Smooth muscle cell (in vitro differentiated cells): ENCODE data around the gene ITPKB. TPM values are rescaled to one million over a fixed set of nuclear protein-coding genes. Genes with fewer than 3 reads are reported as not detected.
A peak's percentile ranks its signal among the peaks of the same experiment; 100 is the strongest.

Source experiments
- DNase-seq: peaks from one replicate; lab custom pipeline; 2025; ENCODE audit not compliant: unreplicated experiment; lab: John Stamatoyannopoulos, UW
- H2AFZ ChIP-seq: fragments of 200-600 bp; sonication (generic); 2 replicates; pipeline ENCODE4 v1.6.0; 2016; ENCODE audit warnings: antibody characterized with exemption, low read depth, mild to moderate bottlenecking
- H3F3A ChIP-seq: fragments of 200-600 bp; sonication (generic); 2 replicates; pipeline ENCODE4 v1.6.0; 2017; ENCODE audit warnings: antibody characterized with exemption, low read depth
- H3K27ac ChIP-seq: fragments of 200-600 bp; sonication (generic); 2 replicates; pipeline ENCODE4 v1.5.1; 2016; ENCODE audit warnings: low read depth, mild to moderate bottlenecking
- H3K27me3 ChIP-seq: fragments of 200-600 bp; sonication (generic); 2 replicates; pipeline ENCODE4 v1.6.1; 2016; ENCODE audit warnings: low read depth, mild to moderate bottlenecking
- H3K36me3 ChIP-seq: fragments of 200-600 bp; sonication (generic); 2 replicates; pipeline ENCODE4 v1.5.1; 2016; ENCODE audit warnings: low read depth
- H3K4me1 ChIP-seq: fragments of 200-600 bp; sonication (generic); 2 replicates; pipeline ENCODE4 v1.5.1; 2016; ENCODE audit warnings: low read depth
- H3K4me2 ChIP-seq: fragments of 200-600 bp; sonication (generic); 2 replicates; pipeline ENCODE4 v1.6.0; 2016; ENCODE audit warnings: mild to moderate bottlenecking
- H3K4me3 ChIP-seq: fragments of 200-600 bp; sonication (generic); 2 replicates; pipeline ENCODE4 v1.5.1; 2016; ENCODE audit warnings: mild to moderate bottlenecking
- H3K79me2 ChIP-seq: fragments of 200-600 bp; sonication (generic); 2 replicates; pipeline ENCODE4 v1.6.0; 2016; ENCODE audit warnings: low read depth, mild to moderate bottlenecking
- H3K9ac ChIP-seq: fragments of 200-600 bp; sonication (generic); 2 replicates; pipeline ENCODE4 v1.6.0; 2016; ENCODE audit warnings: low read depth
- H3K9me3 ChIP-seq: fragments of 200-600 bp; sonication (generic); replicated peaks from 2 replicates; pipeline ENCODE4 v1.5.1; 2016; ENCODE audit warnings: low read depth
- H4K20me1 ChIP-seq: fragments of 200-600 bp; sonication (generic); 2 replicates; pipeline ENCODE4 v1.6.0; 2016; ENCODE audit warnings: low read depth
- CTCF ChIP-seq: fragments of 200-600 bp; sonication (generic); IDR thresholded peaks from 2 replicates; pipeline ENCODE4 v1.5.1; 2017; ENCODE audit warnings: borderline replicate concordance, mild to moderate bottlenecking, antibody characterized with exemption; ENCODE audit not compliant: insufficient read depth, poor library complexity, severe bottlenecking
- WGBS: methylation state at CpG from one replicate; pipeline ENCODE4 v1.1.7; 2016; ENCODE audit warnings: low lambda C conversion rate; 5-methylcytosine and 5-hydroxymethylcytosine counted together
- polyA plus RNA-seq: library from polyadenylated mRNA; unstranded; fragments of >200 nt; fragmentation: Nextera tagmentation; extraction: Ambion mirVana; gene quantifications from 2 replicates; pipeline ENCODE4 v1.2.1, GENCODE V29; 2016
- total RNA-seq: library from RNA; depleted of rRNA; stranded (reverse); fragments of >200 nt; gene quantifications from 2 replicates; pipeline ENCODE4 v1.2.3, GENCODE V29; 2014

Gene ITPKB
- total and polyA plus RNA-seq, 2 experiments from 2014 or later, result 8.9 to 11.4 TPM

DNA sequence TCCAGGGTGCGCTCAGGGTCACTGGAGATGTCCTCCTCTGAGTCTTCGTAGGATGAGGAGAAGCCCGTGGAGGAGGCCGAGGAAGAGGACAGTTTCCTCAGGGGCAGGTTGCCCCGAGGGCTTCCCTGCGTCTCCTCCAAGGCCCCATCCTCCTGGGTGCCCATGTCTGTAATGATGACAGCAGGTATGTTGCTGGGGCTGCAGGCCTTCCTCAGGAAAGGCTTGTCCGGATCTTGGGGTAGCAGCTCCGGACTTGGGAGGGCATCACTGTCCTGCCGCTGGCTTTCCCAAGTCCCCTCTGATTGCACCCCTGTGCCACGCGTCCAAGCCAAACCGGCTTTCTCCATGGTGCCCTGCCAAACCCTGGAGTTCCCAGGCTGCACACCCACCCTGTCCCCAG is 3.5 kb downstream of the ITPKB start:
- peaks cover 79% of the 10 kb centered on the region for H3K79me2 ChIP-seq
- H3K4me2 ChIP-seq, result peak overlapping the region; percentile 88
- H3K27me3 ChIP-seq, result no peaks in the 10 kb centered on the region
- H2AFZ ChIP-seq, result no peak overlapping the region
- peaks cover 60% of the 10 kb centered on the region for H4K20me1 ChIP-seq
- no peaks in the 10 kb centered on the region for H3F3A ChIP-seq
- H3K27ac ChIP-seq, result no peak overlapping the region
- no peaks in the 10 kb centered on the region for H3K9me3 ChIP-seq
- H3K4me3 ChIP-seq, result no peak overlapping the region
- no peak for DNase-seq
- no peak overlapping the region for H3K9ac ChIP-seq
- no peak for TF ChIP-seq CTCF
- 93% methylated on average over 11 of the region's 12 CpGs for WGBS
- H3K4me1 ChIP-seq, result peaks cover 25% of the 10 kb centered on the region
- no peaks in the 10 kb centered on the region for H3K36me3 ChIP-seq

DNA sequence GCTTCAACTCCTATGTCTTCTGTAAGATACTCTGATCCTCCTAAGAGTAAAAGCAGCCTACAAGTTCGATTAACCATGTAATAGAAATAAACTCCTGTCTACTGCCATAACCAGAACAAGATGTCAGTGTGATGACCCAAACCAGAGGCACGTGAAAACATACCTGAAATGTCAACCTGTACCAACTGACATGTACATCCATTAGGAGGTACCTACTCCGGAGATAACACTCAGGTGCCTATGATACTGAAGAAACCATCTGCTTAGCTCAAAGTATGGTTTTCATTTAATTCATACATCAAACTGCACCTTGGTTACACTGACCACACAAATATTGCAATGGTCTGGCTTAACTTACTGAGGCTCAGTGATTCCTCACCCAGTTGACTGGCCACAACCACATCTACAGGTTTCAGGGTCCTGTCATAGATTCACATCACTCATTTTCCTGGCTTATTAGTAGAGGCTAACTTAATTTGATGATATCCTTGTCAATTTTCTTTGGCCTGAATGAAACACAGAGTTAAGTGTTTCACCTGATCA is 4.4 kb downstream of the ITPKB start:
- Histone ChIP-seq H3K9ac (no peak overlapping the region), H3K36me3 (no peaks in the 10 kb centered on the region), H3K27me3 (no peaks in the 10 kb centered on the region), H3F3A (no peaks in the 10 kb centered on the region), H3K4me1 (peaks cover 23% of the 10 kb centered on the region), H3K9me3 (no peaks in the 10 kb centered on the region), H4K20me1 (peaks cover 60% of the 10 kb centered on the region), H2AFZ (no peak overlapping the region), H3K27ac (no peak overlapping the region), H3K4me2 (peak overlapping the region; percentile 23), H3K4me3 (no peak overlapping the region), H3K79me2 (peaks cover 88% of the 10 kb centered on the region)
- 94% methylated on average over 3 of the region's 3 CpGs for WGBS
- no peak for TF ChIP-seq CTCF
- DNase-seq, result no peak

GRCh38 chr1:226733876-226734275 is 5.2 kb downstream of the ITPKB start:
- Histone ChIP-seq H3K4me1 (peaks cover 19% of the 10 kb centered on the region), H3K9ac (no peak overlapping the region), H3K27ac (no peak overlapping the region), H2AFZ (no peak overlapping the region), H3F3A (no peaks in the 10 kb centered on the region), H3K79me2 (peaks cover 96% of the 10 kb centered on the region), H3K36me3 (no peaks in the 10 kb centered on the region), H3K27me3 (no peaks in the 10 kb centered on the region), H3K4me3 (no peak overlapping the region), H4K20me1 (peaks cover 61% of the 10 kb centered on the region), H3K9me3 (no peaks in the 10 kb centered on the region), H3K4me2 (peak overlapping the region; percentile 23)
- DNase-seq, result no peak
- 88% methylated on average over 4 of the region's 4 CpGs for WGBS
- no peak for TF ChIP-seq CTCF

DNA sequence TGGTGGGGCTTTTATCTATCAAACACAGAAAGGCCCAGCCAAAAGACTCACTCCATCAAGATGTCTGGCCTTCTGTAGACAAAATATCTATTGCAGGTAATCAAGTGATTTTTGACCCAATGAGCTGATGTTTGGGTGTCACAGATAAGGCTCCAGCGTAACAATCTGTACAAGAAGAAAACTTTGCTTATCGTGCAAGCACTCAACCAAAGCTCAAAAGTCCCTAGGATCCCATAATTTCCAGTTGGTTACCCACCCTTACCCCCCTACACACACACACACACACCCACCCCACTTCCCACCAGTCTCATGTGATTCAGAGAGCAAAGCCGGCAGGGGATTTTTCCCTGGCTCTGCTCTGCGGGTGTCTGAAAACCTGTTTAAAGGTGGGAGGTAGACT is 5.8 kb downstream of the ITPKB start:
- Histone ChIP-seq H3K4me3 (no peak overlapping the region), H3K27me3 (no peaks in the 10 kb centered on the region), H3K9me3 (no peaks in the 10 kb centered on the region), H3K9ac (no peak overlapping the region), H3K79me2 (peaks cover 99% of the 10 kb centered on the region), H3F3A (no peaks in the 10 kb centered on the region), H3K36me3 (no peaks in the 10 kb centered on the region), H3K27ac (no peak overlapping the region), H3K4me2 (no peak overlapping the region), H4K20me1 (peaks cover 67% of the 10 kb centered on the region), H2AFZ (no peak overlapping the region), H3K4me1 (peaks cover 19% of the 10 kb centered on the region)
- no peak for TF ChIP-seq CTCF
- WGBS, result 80% methylated on average over 4 of the region's 4 CpGs
- DNase-seq, result no peak
